ENCODE data around the gene EFCAB7.

EFCAB7 gene

DNA sequence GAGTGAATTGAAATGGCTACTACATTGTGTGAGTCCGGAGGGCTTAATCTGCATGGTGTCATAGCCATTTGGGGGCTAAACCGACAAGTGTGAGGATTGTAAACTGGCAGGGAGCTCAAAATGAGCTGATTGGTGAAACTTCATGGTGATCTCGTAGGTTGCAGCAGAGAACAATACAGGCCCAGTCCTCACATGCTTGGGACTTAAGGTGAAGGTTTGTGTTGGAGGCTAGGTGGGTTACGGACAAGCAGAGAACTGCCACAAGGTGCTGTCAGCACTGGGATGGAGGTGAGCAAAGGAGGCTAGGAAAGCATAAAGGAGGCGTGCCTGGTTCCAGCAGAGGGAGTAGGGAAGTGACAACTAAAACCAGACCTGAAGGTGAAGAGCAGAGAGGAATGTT lies 79.3 kb downstream of the EFCAB7 start:
- Mint-ChIP-seq H3K36me3 (ENCODE audit: low read depth) (peaks cover 7% of the 10 kb centered on the region), H3K4me1 (no peaks in the 10 kb centered on the region), H3K9me3 (no peaks in the 10 kb centered on the region), H3K4me3 (no peak overlapping the region), H3K27me3 (no peaks in the 10 kb centered on the region), H3K27ac (no peak overlapping the region)
- no peak for ATAC-seq
- DNase-seq: no peak

- Mint-ChIP-seq H3K4me3 (no peak overlapping the region), H3K27ac (no peak overlapping the region), H3K4me1 (no peaks in the 10 kb centered on the region), H3K27me3 (no peaks in the 10 kb centered on the region), H3K36me3 (ENCODE audit: low read depth) (peaks cover 7% of the 10 kb centered on the region), H3K9me3 (no peaks in the 10 kb centered on the region)
- ATAC-seq (no peak), DNase-seq (no peak)
These were observed 80.5 kb downstream of the EFCAB7 start for GRCh38 chr1:63603810-63604209.

DNA sequence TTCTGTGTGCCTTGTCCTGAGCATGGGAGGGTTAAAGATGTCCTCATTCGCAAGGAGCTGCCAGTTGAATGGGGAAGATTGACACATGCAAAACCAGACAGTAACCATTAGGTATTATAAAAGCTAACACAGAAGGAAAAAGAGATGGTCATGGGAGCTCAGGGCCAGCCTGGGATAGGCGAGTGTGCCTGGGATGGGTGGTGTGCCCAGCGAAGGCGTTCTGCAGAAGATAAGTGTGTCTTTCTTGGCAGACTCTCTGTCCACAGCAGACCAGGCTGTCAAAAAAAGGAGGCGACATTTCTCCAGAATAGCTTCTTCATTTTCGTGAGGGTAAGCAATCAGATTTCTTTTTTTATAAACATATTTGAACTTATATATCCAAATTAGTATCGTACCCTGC lies 84.0 kb downstream of the EFCAB7 start:
- H3K4me3 Mint-ChIP-seq: no peak overlapping the region
- H3K27ac Mint-ChIP-seq: no peak overlapping the region
- ATAC-seq (no peak), DNase-seq (no peak)
- peaks cover 4% of the 10 kb centered on the region for H3K4me1 Mint-ChIP-seq
- no peaks in the 10 kb centered on the region for H3K27me3 Mint-ChIP-seq
- peaks cover 4% of the 10 kb centered on the region for H3K36me3 Mint-ChIP-seq (ENCODE audit: low read depth)
- no peaks in the 10 kb centered on the region for H3K9me3 Mint-ChIP-seq

DNA sequence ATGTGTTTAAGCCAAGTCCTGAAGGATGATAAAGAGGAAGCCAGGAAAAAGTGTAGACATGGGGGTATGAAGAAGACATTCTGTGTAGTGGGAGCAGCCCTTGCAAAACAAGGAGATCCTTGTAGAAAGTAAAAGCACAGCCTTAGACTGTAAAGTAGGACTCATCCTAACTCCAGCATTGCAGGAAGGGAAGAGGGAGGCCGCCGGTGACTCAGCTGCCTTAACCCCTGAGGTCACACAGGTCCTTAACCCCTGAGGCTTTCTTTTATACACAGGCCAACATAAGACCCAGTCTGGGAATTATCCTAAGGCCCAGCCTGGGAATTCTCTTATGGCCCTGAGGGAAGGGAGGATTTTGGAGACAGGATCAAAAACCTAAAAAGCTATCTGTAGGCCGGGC lies 87.9 kb downstream of the EFCAB7 start:
- H3K4me3 Mint-ChIP-seq: no peak overlapping the region
- DNase-seq (no peak), ATAC-seq (no peak)
- no peak overlapping the region for H3K27ac Mint-ChIP-seq
- no peaks in the 10 kb centered on the region for H3K36me3 Mint-ChIP-seq (ENCODE audit: low read depth)
- H3K4me1 Mint-ChIP-seq: peaks cover 4% of the 10 kb centered on the region
- no peaks in the 10 kb centered on the region for H3K27me3 Mint-ChIP-seq
- no peaks in the 10 kb centered on the region for H3K9me3 Mint-ChIP-seq

DNA sequence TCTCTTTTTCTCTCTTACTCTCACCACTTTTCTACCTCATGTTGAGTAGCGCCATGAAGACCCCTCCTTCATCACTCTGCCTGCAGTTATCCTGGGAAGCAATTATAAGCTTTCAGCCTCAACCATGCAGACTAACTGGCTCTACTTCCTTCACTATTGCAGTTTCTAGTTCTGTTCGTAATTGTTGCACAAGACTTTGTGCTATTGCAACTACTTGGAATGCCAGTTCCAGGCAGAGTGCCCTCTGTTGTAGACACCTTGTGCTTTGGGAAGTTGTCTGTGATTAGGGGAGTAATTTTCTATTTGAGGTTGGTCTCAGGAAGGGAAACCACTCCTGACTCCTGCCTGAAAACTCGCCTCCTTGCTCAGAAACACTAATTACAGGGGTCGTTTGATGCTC lies 89.2 kb downstream of the EFCAB7 start:
- ATAC-seq: no peak
- Mint-ChIP-seq H3K27ac (no peak overlapping the region), H3K4me3 (no peak overlapping the region), H3K9me3 (no peaks in the 10 kb centered on the region), H3K27me3 (no peaks in the 10 kb centered on the region), H3K36me3 (ENCODE audit: low read depth) (no peaks in the 10 kb centered on the region), H3K4me1 (peaks cover 4% of the 10 kb centered on the region)
- DNase-seq: no peak

- ATAC-seq (no peak), DNase-seq (no peak)
- Mint-ChIP-seq H3K27me3 (no peaks in the 10 kb centered on the region), H3K4me1 (peaks cover 4% of the 10 kb centered on the region), H3K9me3 (no peaks in the 10 kb centered on the region), H3K4me3 (no peak overlapping the region), H3K36me3 (ENCODE audit: low read depth) (no peaks in the 10 kb centered on the region), H3K27ac (no peak overlapping the region)
These were observed 89.6 kb downstream of the EFCAB7 start for GRCh38 chr1:63612971-63613370.

GRCh38 chr1:63615768-63616420 lies 92.6 kb downstream of the EFCAB7 start:
- DNase-seq (peak; percentile 48), ATAC-seq (no peak)
- H3K9me3 Mint-ChIP-seq: no peaks in the 10 kb centered on the region
- H3K27ac Mint-ChIP-seq: no peak overlapping the region
- H3K36me3 Mint-ChIP-seq (ENCODE audit: low read depth): no peaks in the 10 kb centered on the region
- no peaks in the 10 kb centered on the region for H3K27me3 Mint-ChIP-seq
- H3K4me1 Mint-ChIP-seq: no peaks in the 10 kb centered on the region
- no peak overlapping the region for H3K4me3 Mint-ChIP-seq

- DNase-seq (no peak), ATAC-seq (no peak)
- Mint-ChIP-seq H3K4me3 (no peak overlapping the region), H3K27me3 (no peaks in the 10 kb centered on the region), H3K4me1 (no peaks in the 10 kb centered on the region), H3K36me3 (ENCODE audit: low read depth) (no peaks in the 10 kb centered on the region), H3K9me3 (no peaks in the 10 kb centered on the region), H3K27ac (no peak overlapping the region)
These were observed 94.1 kb downstream of the EFCAB7 start for GRCh38 chr1:63617450-63617849.

DNA sequence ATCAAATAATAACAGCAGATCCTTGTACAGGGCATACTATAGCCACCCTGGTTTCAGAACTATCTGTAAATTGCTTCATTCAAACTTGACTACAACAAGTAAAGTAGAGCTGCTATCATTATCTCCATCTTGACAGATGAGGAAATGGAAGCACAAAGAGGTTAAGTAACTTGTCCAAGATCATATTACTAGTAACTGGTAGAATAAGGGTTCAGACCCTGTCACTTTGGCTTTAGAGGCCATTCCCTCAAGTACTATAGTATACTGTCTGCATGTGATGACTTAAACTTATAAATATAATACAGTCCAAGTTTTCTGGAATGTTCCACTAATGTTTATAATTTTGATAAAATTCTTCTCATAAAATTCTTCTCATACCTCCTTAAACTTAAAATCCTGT lies 94.7 kb downstream of the EFCAB7 start:
- H3K4me1 Mint-ChIP-seq: no peaks in the 10 kb centered on the region
- H3K27me3 Mint-ChIP-seq: no peaks in the 10 kb centered on the region
- no peak for DNase-seq
- no peaks in the 10 kb centered on the region for H3K36me3 Mint-ChIP-seq (ENCODE audit: low read depth)
- H3K27ac Mint-ChIP-seq: no peak overlapping the region
- ATAC-seq: no peak
- no peaks in the 10 kb centered on the region for H3K9me3 Mint-ChIP-seq
- H3K4me3 Mint-ChIP-seq: no peak overlapping the region

DNA sequence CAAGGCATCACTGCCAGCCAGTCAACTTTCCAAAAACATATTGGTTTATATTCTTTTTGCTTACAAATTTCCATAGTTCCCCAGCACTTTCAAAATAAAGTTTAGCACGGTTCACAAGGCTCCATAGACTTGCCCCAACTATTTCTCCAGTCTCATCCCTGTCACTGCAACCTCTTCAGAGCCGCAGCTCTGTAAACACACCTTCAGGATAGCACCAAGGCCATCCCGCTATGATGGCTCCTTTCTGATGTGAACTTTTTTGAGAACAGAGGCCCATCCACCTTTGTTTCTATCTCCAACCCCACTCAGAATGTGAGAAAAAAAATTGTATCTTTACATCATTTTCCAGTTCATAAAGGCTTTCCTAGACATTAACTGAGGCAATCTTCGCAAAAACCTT lies 96.2 kb downstream of the EFCAB7 start:
- no peak for DNase-seq
- no peaks in the 10 kb centered on the region for H3K4me1 Mint-ChIP-seq
- ATAC-seq: no peak
- H3K36me3 Mint-ChIP-seq (ENCODE audit: low read depth): no peaks in the 10 kb centered on the region
- H3K27me3 Mint-ChIP-seq: no peaks in the 10 kb centered on the region
- H3K4me3 Mint-ChIP-seq: no peak overlapping the region
- no peaks in the 10 kb centered on the region for H3K9me3 Mint-ChIP-seq
- no peak overlapping the region for H3K27ac Mint-ChIP-seq

GRCh38 chr1:63620671-63621070 lies 97.3 kb downstream of the EFCAB7 start:
- H3K27me3 Mint-ChIP-seq: no peaks in the 10 kb centered on the region
- DNase-seq (no peak), ATAC-seq (no peak)
- no peaks in the 10 kb centered on the region for H3K9me3 Mint-ChIP-seq
- no peaks in the 10 kb centered on the region for H3K36me3 Mint-ChIP-seq (ENCODE audit: low read depth)
- no peak overlapping the region for H3K27ac Mint-ChIP-seq
- H3K4me3 Mint-ChIP-seq: no peak overlapping the region
- H3K4me1 Mint-ChIP-seq: no peaks in the 10 kb centered on the region

DNA sequence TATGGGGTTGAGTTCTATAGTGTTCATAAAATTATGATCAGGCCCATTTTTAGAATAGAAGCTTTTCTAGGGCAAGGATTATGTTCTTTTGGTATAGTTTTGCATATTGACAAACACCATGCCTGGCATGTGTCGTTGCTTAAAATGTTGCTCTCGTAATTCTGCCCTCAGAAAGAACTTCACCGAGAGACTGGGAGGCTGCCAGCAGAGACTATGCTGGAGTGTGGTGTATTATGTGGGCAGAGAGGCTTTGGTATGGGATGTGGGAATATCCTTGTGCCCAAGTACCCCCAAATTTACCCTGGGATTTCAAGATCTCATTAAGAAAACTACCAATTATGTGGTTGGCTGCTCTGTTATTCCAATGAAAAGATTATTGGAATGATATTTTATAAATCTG lies 97.8 kb downstream of the EFCAB7 start:
- Mint-ChIP-seq H3K4me3 (no peak overlapping the region), H3K9me3 (no peaks in the 10 kb centered on the region), H3K4me1 (peaks cover under 1% of the 10 kb centered on the region), H3K36me3 (ENCODE audit: low read depth) (no peaks in the 10 kb centered on the region), H3K27ac (no peak overlapping the region), H3K27me3 (no peaks in the 10 kb centered on the region)
- ATAC-seq (no peak), DNase-seq (no peak)

- no peaks in the 10 kb centered on the region for H3K27me3 Mint-ChIP-seq
- no peaks in the 10 kb centered on the region for H3K36me3 Mint-ChIP-seq (ENCODE audit: low read depth)
- H3K27ac Mint-ChIP-seq: no peak overlapping the region
- DNase-seq (no peak), ATAC-seq (no peak)
- no peaks in the 10 kb centered on the region for H3K9me3 Mint-ChIP-seq
- H3K4me3 Mint-ChIP-seq: no peak overlapping the region
- peaks cover 3% of the 10 kb centered on the region for H3K4me1 Mint-ChIP-seq
These were observed 98.4 kb downstream of the EFCAB7 start for GRCh38 chr1:63621698-63622097.
